Type B pancreatic cell (in vitro differentiated cells): ENCODE data around the gene C4orf50. TPM values are rescaled to one million over a fixed set of nuclear protein-coding genes. Genes with fewer than 3 reads are reported as not detected.

Source experiments
- DNase-seq: peaks from one replicate; pipeline ENCODE4 v3.0.0; 2021; ENCODE audit warnings: mixed read lengths; ENCODE audit not compliant: unreplicated experiment; ENCODE audit errors: extremely low spot score
- H3K27ac Mint-ChIP-seq: 2 replicates; pipeline ENCODE4 v1.8.0; 2021; ENCODE audit warnings: mild to moderate bottlenecking, mixed read lengths
- H3K27me3 Mint-ChIP-seq: 2 replicates; pipeline ENCODE4 v1.8.0; 2021; ENCODE audit warnings: mixed read lengths
- H3K36me3 Mint-ChIP-seq: 2 replicates; pipeline ENCODE4 v1.8.0; 2021; ENCODE audit warnings: mixed read lengths
- H3K4me1 Mint-ChIP-seq: one replicate; pipeline ENCODE4 v1.8.0; 2021; ENCODE audit warnings: mixed read lengths; ENCODE audit not compliant: unreplicated experiment
- H3K4me3 Mint-ChIP-seq: 2 replicates; pipeline ENCODE4 v1.8.0; 2021; ENCODE audit warnings: mild to moderate bottlenecking, mixed read lengths
- H3K9me3 Mint-ChIP-seq: 2 replicates; pipeline ENCODE4 v1.8.0; 2021; ENCODE audit warnings: mixed read lengths
- CTCF ChIP-seq: fragments of 200-600 bp; sonication (generic); conservative IDR thresholded peaks from 2 replicates; pipeline ENCODE4 v1.5.0; 2021; ENCODE audit warnings: antibody characterized with exemption, mild to moderate bottlenecking
- microRNA-seq: library from miRNA; unstranded; fragments of <30 nt; microRNA quantifications from one replicate; pipeline ENCODE4, GENCODE V29; 2020
- total RNA-seq: library from RNA; stranded (reverse); gene quantifications from 2 replicates; pipeline ENCODE4 v1.2.1, GENCODE V29; 2021; ENCODE audit warnings: low replicate concordance

Gene C4orf50
- total RNA-seq, 1 donor from 2014 or later, result 0.19 TPM

GRCh38 chr4:5854929-5855328 lies 163.3 kb downstream of the C4orf50 start:
- DNase-seq, result no peak
- no peak for TF ChIP-seq CTCF
- H3K27me3 Mint-ChIP-seq, result peaks cover 6% of the 10 kb centered on the region
- no peaks in the 10 kb centered on the region for H3K4me1 Mint-ChIP-seq
- H3K27ac Mint-ChIP-seq, result no peak overlapping the region
- no peaks in the 10 kb centered on the region for H3K9me3 Mint-ChIP-seq
- H3K4me3 Mint-ChIP-seq, result no peak overlapping the region
- no peaks in the 10 kb centered on the region for H3K36me3 Mint-ChIP-seq

GRCh38 chr4:5852523-5853202 lies 165.6 kb downstream of the C4orf50 start:
- peaks cover 12% of the 10 kb centered on the region for H3K36me3 Mint-ChIP-seq
- H3K27ac Mint-ChIP-seq, result no peak overlapping the region

GRCh38 chr4:5851637-5852301 lies 166.5 kb downstream of the C4orf50 start:
- H3K36me3 Mint-ChIP-seq, result peaks cover 15% of the 10 kb centered on the region

More at GRCh38 chr4:5852523-5853202, 165.6 kb downstream of the C4orf50 start:
- Mint-ChIP-seq H3K9me3 (no peaks in the 10 kb centered on the region), H3K4me3 (no peak overlapping the region), H3K27me3 (peaks cover 6% of the 10 kb centered on the region), H3K4me1 (no peaks in the 10 kb centered on the region)
- DNase-seq, result no peak
- no peak for TF ChIP-seq CTCF

More at GRCh38 chr4:5851637-5852301, 166.5 kb downstream of the C4orf50 start:
- Mint-ChIP-seq H3K27me3 (peaks cover 6% of the 10 kb centered on the region), H3K9me3 (no peaks in the 10 kb centered on the region), H3K27ac (no peak overlapping the region), H3K4me3 (no peak overlapping the region), H3K4me1 (no peaks in the 10 kb centered on the region)
- TF ChIP-seq CTCF, result no peak
- no peak for DNase-seq

Small RNA genes lying within 50 kb of the gene (microRNA-seq; reads per million reads assigned to microRNA genes)
- not detected for gene MIR378D1

Other genes with a start within 250 kb of the C4orf50 start
- gene CRMP1, start 125.3 kb downstream of the C4orf50 start, total RNA-seq, result 13.2 and 40.4 TPM in 2 replicates
- gene JAKMIP1, start 182.1 kb upstream of the C4orf50 start, total RNA-seq, result 0.89 and 2.0 TPM in 2 replicates